ENCODE data around the gene MSMP.
A peak's percentile ranks its signal among the peaks of the same experiment; 100 is the strongest.

The MSMP gene

DNA sequence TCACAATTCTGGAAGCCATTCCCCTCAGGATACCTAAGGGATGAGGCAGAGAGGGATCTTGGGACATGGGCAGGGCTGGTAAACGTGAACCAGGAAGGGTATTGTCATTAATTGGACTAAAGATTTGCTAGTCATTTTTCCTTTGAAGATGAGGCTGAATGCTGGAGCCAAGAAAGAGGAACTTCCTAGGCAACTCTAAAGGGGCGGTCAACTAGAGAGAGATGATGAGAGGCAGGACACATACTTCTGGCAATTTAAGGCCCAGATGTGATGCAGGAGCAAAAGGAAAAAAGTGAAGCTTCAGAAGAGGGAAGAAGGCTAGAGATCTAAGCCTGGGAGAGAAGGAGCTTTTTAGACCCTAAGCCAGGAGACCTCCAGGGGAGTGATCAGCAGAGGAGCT is 10.6 kb downstream of the MSMP start:
- DNase-seq (ENCODE audit: low read depth): no peak

DNA sequence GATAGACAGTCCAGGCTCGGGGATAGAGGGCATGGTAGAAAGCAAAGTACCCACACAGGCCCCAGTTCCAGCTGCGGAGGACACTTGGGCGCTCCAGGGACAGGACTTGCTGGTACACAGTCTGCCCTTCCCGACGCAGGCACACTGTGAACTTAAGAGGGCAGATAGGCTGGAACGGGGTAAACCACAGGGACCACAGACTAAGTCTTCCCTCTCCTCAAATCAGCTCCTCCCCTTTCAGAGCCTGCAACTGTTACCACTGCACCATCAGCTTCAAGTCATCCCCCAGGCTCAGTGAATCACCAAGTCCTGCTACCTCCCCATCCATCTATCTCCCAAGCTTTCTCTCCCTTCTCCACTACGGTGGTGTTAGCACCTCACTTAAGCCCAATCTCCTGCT is 12.3 kb downstream of the MSMP start:
- no peak for DNase-seq (ENCODE audit: low read depth)

DNA sequence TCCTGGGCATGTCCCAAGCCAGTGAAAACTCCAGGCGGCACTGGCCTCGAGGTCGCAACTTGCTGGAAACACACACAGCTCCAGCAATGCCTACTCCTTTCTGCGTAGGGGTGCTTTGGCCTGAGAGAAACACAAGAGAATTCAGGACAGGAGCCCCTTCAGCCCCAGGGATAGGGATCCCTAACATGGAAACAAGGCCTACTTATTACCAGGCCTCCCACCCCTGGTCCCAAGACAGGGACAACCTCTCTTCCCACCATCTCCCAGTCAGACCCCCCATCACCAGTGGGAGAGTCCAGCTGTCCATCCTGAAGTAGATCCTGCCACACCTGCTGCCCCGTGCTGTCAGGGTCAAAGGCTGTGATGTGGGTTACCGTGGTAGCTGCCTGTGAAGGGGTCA is 13.8 kb downstream of the MSMP start:
- no peak for DNase-seq (ENCODE audit: low read depth)

DNA sequence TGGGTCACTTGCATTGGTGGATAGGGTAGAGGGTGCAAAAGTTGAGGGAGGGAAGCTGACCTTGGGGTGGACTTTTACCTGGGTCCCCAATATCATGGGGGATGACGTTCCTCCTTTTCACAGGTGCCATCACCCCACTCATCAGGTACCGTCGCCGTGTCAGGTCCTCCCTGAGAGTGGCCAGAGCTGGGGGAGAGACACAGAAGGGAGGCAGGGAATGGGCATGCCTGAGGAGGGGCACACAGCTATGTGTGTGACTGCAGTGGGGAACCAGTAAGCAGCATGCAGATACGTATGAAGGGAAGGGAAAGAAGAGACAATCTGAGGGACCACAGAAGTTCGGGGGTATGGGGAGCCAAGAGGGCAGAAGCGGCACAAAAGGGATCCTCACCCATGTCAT is 15.2 kb downstream of the MSMP start:
- no peak for DNase-seq (ENCODE audit: low read depth)

DNA sequence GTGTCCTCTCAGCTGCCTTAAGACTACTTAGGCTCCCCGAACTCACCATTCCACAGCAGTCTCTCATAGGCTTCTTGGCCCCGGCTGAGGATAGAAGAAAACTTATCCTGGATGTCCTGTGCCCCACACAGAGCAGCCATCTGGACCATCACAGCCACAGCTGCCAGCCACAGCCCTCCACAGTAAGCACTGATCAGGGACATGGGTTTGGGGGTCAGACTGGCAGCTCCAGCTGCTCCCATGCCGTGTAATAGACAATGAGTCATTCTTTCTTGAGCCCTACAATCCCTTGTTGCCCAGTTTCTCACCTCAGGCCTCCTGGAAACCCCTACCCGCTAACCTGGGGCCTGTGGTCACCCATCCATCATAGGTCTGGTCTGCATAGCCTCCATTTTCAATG is 15.9 kb downstream of the MSMP start:
- no peak for DNase-seq (ENCODE audit: low read depth)

DNA sequence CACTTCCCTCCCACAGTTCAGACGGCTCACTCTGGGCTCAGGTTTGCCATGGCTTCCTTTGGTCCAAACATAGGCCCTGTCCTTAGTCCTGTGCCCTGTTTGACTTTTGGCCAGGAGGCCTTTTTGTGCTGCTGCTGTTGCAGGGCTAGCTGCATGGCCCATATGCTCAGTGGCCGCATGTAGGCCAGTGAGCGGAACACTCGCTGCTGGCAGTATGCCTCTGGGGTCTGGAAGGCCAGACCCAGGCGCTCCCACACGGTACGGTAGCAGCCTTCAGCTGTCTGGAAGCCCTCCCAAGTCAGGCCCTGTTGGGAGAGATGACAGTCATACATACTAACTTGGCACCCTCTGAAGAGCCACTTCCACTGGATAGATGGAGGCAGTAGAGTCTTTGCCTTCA is 16.9 kb downstream of the MSMP start:
- DNase-seq (ENCODE audit: low read depth): no peak

DNA sequence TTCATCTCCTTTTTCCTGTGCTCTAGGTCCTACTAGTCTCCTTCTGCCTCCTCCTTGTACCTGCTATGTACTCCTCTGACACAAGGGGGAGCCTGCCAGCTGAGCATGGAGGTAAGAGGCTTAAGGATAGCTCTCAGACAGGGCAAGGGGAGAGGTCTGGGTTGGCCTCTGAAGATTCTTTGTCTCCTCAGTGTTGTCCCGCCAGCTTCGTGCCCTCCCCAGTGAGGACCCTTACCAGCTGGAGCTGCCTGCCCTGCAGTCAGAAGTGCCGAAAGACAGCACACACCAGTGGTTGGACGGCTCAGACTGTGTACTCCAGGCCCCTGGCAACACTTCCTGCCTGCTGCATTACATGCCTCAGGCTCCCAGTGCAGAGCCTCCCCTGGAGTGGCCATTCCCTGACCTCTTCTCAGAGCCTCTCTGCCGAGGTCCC is 17.9 kb downstream of the MSMP start:
- DNase-seq (ENCODE audit: low read depth): peak; percentile 59

DNA sequence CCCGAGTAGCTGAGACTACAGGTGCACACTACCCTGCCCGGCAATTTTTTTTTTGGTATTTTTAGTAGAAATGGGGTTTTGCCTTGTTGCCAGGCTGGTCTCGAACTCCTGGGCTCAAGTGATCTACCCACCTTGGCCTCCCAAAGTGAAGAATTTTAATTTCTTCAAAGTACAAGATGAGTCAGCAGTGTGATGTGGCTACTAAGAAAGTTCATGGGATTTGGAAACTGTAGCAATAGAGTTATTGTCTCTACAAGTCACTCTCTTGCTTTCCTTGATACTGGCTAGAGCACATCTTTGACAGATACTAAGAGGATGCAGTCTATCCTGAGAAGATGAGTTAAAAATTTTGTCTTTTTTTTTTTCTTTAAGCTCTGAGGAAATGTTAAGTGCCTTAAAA is 20.0 kb downstream of the MSMP start:
- no peak for DNase-seq (ENCODE audit: low read depth)

DNA sequence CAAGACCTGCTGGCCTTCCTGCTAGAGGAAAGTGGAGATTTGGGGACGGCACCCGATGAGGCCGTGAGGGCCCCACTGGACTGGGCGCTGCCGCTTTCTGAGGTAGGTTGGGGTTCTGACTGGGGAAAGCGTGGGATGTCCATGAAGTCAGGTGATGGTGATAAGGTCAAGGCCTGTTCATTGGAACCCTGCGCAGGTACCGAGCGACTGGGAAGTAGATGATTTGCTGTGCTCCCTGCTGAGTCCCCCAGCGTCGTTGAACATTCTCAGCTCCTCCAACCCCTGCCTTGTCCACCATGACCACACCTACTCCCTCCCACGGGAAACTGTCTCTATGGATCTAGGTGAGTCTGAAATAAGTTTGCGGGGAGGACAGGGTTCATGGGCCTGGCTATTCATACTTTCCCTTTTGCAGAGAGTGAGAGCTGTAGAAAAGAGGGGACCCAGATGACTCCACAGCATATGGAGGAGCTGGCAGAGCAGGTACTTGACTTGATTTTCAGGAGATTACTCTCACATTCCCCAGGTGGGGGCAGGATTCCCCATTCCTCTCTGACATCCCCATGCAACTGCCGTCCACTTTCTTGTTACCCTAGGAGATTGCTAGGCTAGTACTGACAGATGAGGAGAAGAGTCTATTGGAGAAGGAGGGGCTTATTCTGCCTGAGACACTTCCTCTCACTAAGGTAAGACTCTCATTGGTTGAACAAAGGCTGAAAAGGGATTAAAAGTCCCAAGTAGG is 21.1 kb downstream of the MSMP start:
- no peak for DNase-seq (ENCODE audit: low read depth)

DNA sequence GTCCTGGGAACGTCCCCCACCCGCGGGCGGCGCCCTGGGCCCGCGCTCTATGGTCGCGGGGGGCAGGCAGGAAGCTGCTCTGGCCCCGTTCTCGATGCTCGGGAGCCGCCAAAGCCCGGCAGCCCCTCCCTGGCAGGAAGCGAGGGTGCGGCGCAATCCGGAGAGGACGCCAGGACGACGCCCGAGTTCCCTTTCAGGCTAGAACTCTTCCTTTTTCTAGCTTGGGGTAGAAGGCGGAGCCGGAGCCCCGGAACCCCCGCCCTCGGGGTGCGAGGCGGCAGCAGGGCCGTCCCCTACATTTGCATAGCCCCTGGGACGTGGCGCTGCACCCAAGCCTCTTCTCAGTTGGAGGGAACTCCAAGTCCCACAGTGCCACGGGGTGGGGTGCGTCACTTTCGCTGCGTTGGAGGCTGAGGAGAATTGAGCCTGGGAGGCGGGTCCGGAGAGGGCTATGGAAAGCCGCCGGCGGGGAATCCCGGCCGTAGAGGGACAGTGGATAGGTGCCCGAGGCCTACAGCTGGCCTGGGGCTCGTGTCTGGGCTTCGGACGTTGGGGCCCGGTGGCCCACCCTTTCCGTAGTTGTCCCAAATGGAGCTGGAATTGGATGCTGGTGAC is 21.8 kb downstream of the MSMP start, which contains the start of the genes CREB3 and TLN1:
Gene CREB3 (plus strand): TSS at position 482 of the 615 bp plus-strand sequence. CDS start 107 bp downstream, at position 589.
Gene TLN1 (minus strand): TSS at position 11 of the 615 bp plus-strand sequence. CDS start 6,501 bp downstream, outside the sequence.
- DNase-seq (ENCODE audit: low read depth): peak; percentile 99

DNA sequence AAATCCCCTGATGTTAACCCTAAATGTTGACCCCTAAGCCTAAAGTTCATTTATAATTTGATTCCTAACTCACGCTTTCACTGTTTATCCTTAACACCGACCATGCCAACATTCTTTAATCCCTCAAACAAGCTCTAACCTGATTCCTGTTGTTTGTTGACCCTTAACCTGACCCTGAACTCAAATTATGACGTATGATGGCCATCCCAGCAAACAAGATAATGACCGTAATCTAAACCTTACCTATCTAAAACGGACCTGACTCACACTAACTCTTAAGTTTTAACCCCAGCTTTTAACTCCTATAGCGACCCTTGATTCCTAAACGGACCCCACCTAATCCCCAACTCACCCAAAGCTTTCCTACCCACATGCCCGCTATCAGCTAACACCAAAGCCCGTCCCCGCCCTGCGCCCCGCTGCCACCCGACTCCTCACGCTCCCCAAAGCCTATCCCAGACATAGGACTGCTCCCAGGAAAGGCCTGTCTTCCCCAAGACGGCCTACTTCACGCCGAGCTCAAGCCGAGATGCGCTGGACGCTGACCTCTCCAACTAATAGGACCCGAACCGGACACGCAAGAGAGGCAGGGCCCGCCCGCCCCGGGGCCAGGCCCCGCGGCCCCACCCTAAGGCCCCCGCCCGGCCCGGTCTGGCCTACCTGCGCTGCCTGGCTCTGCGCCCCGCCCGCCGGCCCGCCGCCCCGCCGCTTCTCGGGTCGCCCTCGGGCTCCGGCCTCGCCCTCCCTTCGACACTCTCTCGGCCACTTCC is 22.5 kb downstream of the MSMP start:
- no peak for DNase-seq (ENCODE audit: low read depth)

DNA sequence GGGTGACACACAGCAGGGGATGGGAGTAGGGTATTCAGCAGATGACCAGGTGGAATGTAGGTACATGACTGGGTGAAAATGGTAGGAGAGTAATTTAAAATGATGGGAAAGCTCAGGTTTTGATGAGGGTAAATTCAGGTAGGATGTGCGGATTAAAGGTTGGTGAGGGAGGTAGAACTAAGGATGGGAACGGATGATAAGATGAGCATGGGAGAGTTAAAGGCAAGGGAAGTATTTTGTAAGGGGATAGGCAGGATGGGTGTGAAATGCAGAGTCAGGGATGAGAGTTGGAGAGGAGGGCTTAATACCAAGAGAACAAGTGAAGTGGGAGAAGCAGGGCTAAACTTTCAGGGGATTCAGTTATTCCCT is 23.6 kb downstream of the MSMP start:
- no peak for DNase-seq (ENCODE audit: low read depth)

DNA sequence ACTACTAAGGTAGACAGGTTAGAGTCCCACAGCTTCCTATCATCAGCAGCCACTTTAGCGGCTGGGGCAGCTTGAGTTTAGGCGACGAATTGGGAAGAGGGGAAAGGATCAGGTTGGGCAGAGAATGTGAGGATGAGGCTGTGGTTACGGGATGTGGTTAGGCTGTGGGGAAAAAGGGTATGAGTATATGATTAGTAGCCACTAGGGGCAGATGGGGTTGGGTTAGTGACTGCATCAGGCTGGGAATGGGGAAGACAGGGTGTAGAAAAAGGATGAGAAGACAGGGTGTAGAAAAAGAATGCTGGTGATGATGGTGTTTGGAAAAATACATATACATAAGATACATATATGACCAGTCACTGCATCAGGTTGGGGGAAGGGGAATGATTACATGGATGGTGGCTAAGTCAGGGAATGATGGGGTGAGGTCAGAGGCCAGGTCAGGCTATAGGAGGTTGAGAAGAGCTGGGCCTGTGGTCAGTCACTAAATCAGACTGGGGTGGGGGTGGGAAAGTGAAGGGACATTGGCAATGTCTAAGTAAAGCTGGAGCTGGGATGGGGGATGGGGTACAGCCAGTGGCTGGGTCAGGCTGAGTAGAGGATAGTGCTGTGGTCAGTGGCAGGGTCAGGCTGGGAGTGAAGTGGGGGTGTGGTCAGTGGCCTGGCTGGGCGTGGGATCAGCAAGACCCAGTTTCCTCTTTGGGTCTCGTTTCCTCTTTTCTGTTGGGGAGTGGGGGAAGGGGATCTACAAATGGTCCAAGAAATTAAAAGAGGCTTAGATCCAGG is 24.2 kb downstream of the MSMP start:
- DNase-seq (ENCODE audit: low read depth): peak; percentile 73

DNA sequence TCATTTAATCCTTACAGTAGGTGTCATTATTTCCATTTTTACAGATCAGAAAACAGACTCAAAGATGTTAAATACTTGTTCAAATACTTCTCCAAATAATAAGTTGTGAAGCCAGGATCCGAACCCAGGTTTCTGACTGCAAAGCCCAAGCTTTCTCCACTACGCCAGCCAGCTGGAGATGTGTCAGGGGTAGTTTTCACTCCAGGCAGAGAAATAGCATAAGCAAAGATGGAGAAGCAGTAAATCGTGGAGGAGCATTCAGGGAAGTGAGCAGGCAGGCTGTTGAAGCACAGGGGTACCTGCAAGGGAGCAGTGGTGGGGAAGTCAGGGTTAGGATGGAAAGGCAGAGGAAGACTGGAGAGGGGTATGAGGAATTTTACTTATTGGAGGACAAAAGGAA is 25.0 kb downstream of the MSMP start:
- DNase-seq (ENCODE audit: low read depth): no peak

DNA sequence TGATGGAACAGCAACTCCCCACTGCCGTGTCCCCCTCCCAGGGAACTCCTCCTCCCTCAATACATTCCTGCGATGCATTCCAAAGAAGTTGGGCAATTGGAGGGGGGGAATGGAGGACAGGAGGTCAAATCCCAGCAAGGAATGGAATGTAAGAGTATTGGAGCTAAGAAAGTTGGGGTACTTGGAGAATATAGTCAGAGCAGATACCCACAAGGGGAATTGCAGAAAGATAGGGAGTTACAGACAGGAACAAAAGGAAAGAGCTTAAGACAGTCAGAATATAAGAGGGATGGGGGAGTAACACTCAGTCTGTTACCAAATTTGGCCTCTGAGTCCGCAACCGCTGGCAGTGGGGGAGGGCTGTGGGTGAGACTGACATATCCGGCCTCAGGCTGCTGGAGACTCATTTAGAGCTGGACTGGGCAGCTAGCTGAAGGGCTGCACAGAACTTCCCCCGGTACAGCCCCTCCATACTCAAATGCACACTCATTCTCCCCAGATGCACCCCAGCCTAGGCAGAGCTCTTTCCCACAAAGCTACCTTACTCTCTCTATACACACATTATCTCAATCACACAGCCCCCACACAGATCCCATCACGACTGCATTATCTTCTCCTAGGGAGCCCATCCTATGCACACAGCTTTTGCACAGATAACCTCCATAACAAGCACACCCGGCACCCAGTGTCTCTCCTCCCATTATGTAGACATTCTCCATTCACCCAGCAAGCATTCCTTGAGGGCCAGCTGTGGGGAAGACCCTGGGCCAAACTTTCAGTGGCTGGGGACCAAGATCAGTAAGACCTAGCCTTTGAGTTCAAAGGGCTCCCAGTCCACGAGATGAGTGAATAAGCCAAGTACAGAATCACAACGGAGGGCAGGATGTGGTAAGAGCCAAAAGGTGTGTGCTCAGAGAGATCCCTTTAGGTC is 25.8 kb downstream of the MSMP start:
- DNase-seq (ENCODE audit: low read depth): peak; percentile 86

DNA sequence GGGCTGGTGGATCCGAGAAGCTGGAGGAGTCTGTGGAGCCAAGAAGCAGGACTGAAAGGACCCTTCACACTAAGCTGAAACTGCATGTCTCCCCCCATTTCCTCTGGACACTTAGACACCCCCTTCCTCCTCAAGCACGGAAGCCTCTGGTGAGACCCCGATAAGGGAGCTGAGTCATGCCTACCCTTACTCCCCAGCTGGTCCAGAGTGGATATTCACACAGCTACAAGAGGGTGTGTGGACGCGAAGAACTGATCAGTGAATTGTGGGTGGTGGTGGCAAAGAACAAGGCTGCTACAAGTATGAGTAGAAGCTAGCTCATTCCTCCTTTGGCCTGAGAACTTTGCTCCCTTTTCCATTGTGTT is 26.4 kb downstream of the MSMP start:
- no peak for DNase-seq (ENCODE audit: low read depth)

DNA sequence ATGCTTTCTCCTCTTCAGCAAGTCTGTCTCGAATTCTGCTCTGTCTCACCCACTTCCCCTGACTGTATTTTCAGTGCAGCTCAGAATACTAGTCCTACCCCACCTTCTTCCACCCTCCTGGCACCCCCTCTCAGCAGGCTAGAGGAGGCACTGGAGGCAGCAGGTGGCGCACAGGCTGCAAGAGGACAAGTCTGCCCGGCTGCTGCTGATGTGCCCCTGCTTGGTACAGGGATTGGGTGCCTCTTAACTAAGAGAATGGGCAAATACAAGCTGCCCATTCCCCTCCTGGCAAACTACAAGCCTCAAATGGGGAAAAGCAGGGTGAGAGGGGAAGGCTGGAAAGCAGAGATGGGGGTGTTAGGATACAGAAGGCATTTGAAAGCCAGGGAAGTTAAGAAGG is 27.1 kb downstream of the MSMP start:
- no peak for DNase-seq (ENCODE audit: low read depth)

DNA sequence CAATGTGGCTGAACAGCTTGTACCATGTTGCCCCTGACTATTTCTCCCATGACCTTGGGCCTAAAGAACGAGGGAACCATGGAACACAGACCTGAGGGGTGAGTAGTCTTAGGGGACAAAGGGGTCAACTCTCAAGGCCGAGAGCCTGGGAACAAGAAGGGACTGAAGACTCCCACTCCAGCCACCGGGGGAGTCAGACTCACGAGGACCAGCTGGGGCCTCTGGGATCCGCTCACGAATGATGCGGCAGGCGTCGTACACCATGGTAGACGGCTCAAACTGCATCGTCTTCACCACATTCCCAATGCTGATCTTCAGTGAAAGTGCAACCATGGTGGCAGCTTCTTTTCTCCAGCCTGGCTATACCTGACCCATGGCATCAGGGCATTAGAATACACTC is 28.7 kb downstream of the MSMP start:
- no peak for DNase-seq (ENCODE audit: low read depth)

DNA sequence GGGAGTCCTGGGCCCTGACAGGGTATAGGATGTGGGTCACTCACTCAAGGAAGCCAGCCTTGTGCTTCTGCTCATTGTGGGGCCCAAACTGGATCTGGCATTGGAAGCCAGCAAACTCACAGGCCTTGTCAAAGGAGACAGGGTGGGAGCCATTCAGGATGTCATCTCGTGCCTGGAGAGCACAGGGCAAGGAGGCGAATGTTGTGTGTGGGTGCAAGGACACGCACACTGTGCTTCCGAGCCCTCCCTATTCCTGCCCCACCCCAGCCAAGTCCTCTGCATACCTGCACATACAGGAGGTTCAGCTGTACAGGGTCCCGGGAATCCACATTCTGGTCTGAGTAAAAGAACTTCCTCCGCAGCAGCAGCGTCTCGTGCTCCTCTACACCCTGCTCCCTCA is 30.2 kb downstream of the MSMP start:
- no peak for DNase-seq (ENCODE audit: low read depth)

DNA sequence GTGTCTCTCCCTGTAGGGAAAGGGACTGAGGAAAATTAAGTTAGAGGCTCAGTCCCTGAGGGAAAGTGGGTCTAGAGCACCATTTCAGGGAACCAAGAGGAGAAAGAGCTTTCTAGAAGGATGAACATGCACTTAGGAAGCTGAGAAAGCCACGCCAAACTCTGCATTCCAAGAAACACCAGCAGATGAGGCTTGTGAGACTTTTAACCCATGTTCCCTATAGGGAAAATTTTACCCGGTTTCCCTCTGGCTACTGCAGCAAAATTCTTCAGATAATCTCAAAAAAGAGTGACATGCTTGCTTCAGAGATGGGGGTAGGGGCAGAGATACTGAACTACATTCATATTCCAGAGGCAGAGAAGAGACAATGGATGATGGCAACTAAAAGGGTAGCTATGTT is 30.6 kb downstream of the MSMP start:
- no peak for DNase-seq (ENCODE audit: low read depth)

DNA sequence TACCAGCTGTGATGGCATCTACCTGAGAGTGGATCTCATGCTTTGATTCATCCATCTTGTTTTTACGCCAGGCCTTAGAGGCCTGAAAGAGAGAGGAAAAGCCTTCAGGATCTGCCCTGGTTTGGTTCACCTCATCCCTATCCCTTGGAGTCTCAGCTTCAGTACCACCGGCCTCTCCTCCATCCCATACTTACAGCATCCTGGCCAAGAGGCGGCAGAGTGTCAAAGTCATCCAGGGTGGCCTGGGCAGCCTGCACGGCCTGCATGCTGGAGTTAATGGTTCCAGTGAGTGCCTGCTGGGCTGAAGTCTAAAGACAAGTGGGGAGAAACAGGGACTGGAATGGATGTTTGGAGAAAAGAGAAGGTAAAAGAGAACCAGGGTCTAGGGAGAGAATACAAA is 34.5 kb downstream of the MSMP start:
- no peak for DNase-seq (ENCODE audit: low read depth)

All from stromal cell of bone marrow (primary cell).